RPMI8226 (cell line): ENCODE measurements around the gene USP15.
A peak's percentile ranks its signal among the peaks of the same experiment; 100 is the strongest.

ENCODE experiments used
- DNase-seq: peaks from one replicate; pipeline ENCODE4 v3.0.0-alpha.2; 2015

The USP15 gene

GRCh38 chr12:62259993-62260732, at the start of gene USP15:
Gene USP15 (plus strand): TSS chr12:62260404. CDS start chr12:62260415, 11 bp downstream.
- DNase-seq: peak; percentile 98

- DNase-seq: peak; percentile 45
These were observed 49.8 kb upstream of the USP15 start for GRCh38 chr12:62210422-62210821.

- DNase-seq: no peak
These were observed 48.7 kb upstream of the USP15 start for GRCh38 chr12:62211510-62211909.

GRCh38 chr12:62214846-62215245, 45.4 kb upstream of the USP15 start:
- DNase-seq: no peak

- no peak for DNase-seq
These were observed 44.7 kb upstream of the USP15 start for GRCh38 chr12:62215506-62215905.

GRCh38 chr12:62217466-62218194, 42.6 kb upstream of the USP15 start:
- no peak for DNase-seq

GRCh38 chr12:62221107-62221506, 39.1 kb upstream of the USP15 start:
- DNase-seq: no peak

- DNase-seq: no peak
These were observed 35.6 kb upstream of the USP15 start for GRCh38 chr12:62224601-62225000.

- DNase-seq: no peak
These were observed 33.1 kb upstream of the USP15 start for GRCh38 chr12:62227091-62227490.

- no peak for DNase-seq
These were observed 29.6 kb upstream of the USP15 start for GRCh38 chr12:62230652-62231051.

GRCh38 chr12:62232143-62232729, 28.0 kb upstream of the USP15 start:
- DNase-seq: no peak

- DNase-seq: no peak
These were observed 26.4 kb upstream of the USP15 start for GRCh38 chr12:62233805-62234204.

- no peak for DNase-seq
These were observed 20.6 kb upstream of the USP15 start for GRCh38 chr12:62239571-62239970.

- DNase-seq: no peak
These were observed 12.7 kb upstream of the USP15 start for GRCh38 chr12:62247281-62248045.

GRCh38 chr12:62248873-62249272, 11.3 kb upstream of the USP15 start:
- DNase-seq: no peak

GRCh38 chr12:62249419-62249818, 10.8 kb upstream of the USP15 start:
- no peak for DNase-seq

GRCh38 chr12:62250671-62251608, 9.3 kb upstream of the USP15 start:
- no peak for DNase-seq

GRCh38 chr12:62251609-62251958, 8.6 kb upstream of the USP15 start:
- DNase-seq: no peak

GRCh38 chr12:62252576-62252975, 7.6 kb upstream of the USP15 start:
- DNase-seq: no peak

GRCh38 chr12:62254967-62255366, 5.2 kb upstream of the USP15 start:
- no peak for DNase-seq

GRCh38 chr12:62256408-62257096, 3.7 kb upstream of the USP15 start:
- no peak for DNase-seq

GRCh38 chr12:62258231-62258630, 2.0 kb upstream of the USP15 start:
- no peak for DNase-seq
